ENCODE results near the gene B3GLCT.

Gene B3GLCT

GRCh38 chr13:31356991-31357390 lies 157.2 kb downstream of the B3GLCT start:
- DNase-seq: no peak

DNA sequence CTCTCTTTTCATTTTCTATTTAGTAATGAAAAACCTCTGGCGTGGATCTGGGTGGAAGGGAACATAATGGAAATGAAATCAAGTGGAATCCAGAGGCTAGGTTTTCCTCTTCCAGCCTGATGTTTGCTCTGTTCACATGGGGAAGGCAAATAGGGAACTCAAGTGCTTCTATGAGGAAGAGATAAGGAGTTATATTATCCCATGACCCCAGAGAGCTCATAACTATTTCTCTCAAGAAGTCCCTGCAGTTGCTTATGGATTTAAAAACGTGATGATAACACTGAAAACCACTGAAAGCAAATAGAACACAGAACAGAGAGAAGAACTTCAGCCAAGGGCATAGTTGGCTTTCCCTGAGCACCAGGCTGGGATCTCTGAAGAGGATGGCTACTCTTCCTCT lies 157.8 kb downstream of the B3GLCT start:
- no peak for DNase-seq

DNA sequence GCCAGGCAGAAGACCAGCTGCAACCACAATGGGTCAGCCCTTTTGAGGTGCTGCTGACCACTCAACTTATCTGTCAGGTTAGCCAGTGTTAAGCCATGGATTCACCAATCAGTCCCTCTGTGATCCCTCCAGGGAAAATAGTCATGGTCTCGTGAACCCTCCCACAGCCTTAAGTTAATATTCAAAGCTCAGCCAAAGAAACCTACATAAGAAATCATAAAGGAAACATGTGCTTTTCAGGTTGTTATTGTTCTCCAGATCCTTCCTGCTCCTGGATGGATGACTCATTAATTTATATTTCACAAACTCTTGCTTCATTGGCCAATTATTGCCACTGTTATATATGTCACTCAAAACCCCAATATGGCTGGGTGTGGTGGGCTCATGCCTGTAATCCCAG lies 161.9 kb downstream of the B3GLCT start:
- DNase-seq: no peak

DNA sequence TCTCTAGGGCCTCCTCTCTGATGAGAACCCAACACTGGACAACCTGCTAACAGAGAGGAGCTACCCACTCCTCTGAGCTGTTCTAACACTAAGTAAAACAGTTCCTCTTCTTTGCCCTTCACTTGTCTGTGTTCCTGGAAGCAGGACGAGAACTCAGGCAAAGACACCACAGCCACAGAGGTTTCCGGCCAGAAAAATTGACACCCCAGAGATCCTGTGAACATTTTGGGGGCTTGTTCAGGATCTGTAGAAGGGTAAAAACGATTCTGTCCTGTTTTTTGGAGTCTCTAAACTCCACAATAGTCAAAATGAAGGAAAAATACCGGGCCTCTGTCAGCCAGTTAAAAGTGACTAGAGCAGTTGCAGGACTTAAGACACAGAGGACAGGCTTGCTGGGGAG lies 165.9 kb downstream of the B3GLCT start:
- no peak for DNase-seq

- no peak for DNase-seq
Observed at GRCh38 chr13:31367410-31367809, 167.6 kb downstream of the B3GLCT start.

DNA sequence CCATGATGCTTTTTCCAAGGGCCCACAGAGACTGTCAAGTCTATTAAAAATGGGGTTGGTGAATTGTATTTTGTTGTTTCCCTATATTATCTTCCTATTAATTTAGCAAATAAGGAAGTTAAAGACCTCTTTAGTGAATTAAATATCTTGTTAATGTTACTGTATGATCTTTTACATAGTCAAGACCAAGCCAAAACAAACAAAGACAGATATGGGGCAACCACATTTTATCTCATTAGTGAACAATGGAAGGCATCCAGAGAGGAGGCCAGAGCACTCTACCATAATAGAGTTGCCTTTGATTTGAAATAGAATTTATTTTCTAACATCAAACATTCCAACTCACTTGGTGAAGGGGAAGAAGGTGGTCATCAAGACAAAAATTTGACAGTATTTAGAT lies 169.4 kb downstream of the B3GLCT start:
- no peak for DNase-seq

- no peak for DNase-seq
Observed at GRCh38 chr13:31372454-31372853, 172.7 kb downstream of the B3GLCT start.

DNA sequence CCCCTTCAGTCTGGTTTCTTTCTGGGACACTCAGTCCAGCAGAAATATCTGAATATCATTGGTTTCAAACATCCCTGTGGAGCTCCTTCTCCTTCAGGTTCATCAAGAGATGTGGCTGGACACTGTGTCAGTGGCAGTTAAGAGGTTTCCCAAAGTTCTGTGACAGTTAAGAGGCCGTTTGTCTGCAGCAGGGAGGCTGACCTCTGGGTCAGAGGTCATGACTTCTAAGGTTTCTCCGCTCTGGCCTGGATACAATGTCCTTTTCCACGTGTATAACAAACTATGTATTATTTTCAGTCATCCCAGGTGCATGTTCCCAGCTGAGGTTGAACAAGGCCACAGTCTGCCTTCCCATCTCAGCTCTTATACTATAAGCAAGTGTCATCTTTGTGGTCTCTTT lies 174.9 kb downstream of the B3GLCT start:
- no peak for DNase-seq

GRCh38 chr13:31377946-31378345 lies 178.2 kb downstream of the B3GLCT start:
- DNase-seq: no peak

- DNase-seq: no peak
Observed at GRCh38 chr13:31380715-31381114, 180.9 kb downstream of the B3GLCT start.

All from activated T-cell treated with anti-CD3 and anti-CD28 coated beads for 4 hours (primary cell).